Hepatocyte (in vitro differentiated cells): Measurements from ENCODE around the gene ARHGAP28. TPM values are rescaled to one million over a fixed set of nuclear protein-coding genes. Genes with fewer than 3 reads are reported as not detected.

Experiments
- DNase-seq: peaks from one replicate; pipeline ENCODE4 v3.0.0-alpha.2; 2016; ENCODE audit warnings: low spot score
- H2AFZ ChIP-seq: fragments of 200-600 bp; sonication (generic); 2 replicates; pipeline ENCODE4 v1.6.0; 2016; ENCODE audit warnings: antibody characterized with exemption, mild to moderate bottlenecking
- H3K27ac ChIP-seq: fragments of 200-600 bp; sonication (generic); 2 replicates; pipeline ENCODE4 v1.5.1; 2016; ENCODE audit warnings: mild to moderate bottlenecking
- H3K27me3 ChIP-seq: fragments of 200-600 bp; sonication (generic); 2 replicates; pipeline ENCODE4 v1.6.1; 2016
- H3K36me3 ChIP-seq: fragments of 200-600 bp; sonication (generic); replicated peaks from 2 replicates; pipeline ENCODE4 v1.5.1; 2016; ENCODE audit warnings: low read depth; ENCODE audit not compliant: insufficient read depth
- H3K4me1 ChIP-seq: fragments of 200-600 bp; sonication (generic); 2 replicates; pipeline ENCODE4 v1.5.1; 2016; ENCODE audit warnings: mild to moderate bottlenecking, moderate library complexity; ENCODE audit not compliant: insufficient read depth
- H3K4me2 ChIP-seq: fragments of 200-600 bp; sonication (generic); 2 replicates; pipeline ENCODE4 v1.6.0; 2016
- H3K4me3 ChIP-seq: fragments of 200-600 bp; sonication (generic); 2 replicates; pipeline ENCODE4 v1.5.1; 2016; ENCODE audit warnings: mild to moderate bottlenecking
- H3K79me2 ChIP-seq: fragments of 200-600 bp; sonication (generic); 2 replicates; pipeline ENCODE4 v1.6.0; 2017; ENCODE audit warnings: mild to moderate bottlenecking
- H3K9me2 ChIP-seq: fragments of 200-600 bp; sonication (generic); replicated peaks from 2 replicates; pipeline ENCODE4 v1.6.0; 2017; ENCODE audit warnings: mild to moderate bottlenecking; ENCODE audit not compliant: insufficient read depth
- H3K9me3 ChIP-seq: fragments of 200-600 bp; sonication (generic); 2 replicates; pipeline ENCODE4 v1.5.1; 2016; ENCODE audit warnings: low read depth, mild to moderate bottlenecking
- H4K20me1 ChIP-seq: fragments of 200-600 bp; sonication (generic); 2 replicates; pipeline ENCODE4 v1.6.0; 2016; ENCODE audit warnings: mild to moderate bottlenecking; ENCODE audit not compliant: insufficient read depth, poor library complexity, severe bottlenecking
- CTCF ChIP-seq: fragments of 200-600 bp; sonication (generic); IDR thresholded peaks from 2 replicates; pipeline ENCODE4 v1.5.1; 2016; ENCODE audit warnings: antibody characterized with exemption, mild to moderate bottlenecking; ENCODE audit not compliant: poor library complexity
- EZH2 ChIP-seq: fragments of 200-600 bp; sonication (generic); IDR thresholded peaks from 2 replicates; pipeline ENCODE4 v1.6.1; 2016; ENCODE audit warnings: antibody characterized with exemption, mild to moderate bottlenecking, borderline replicate concordance
- EZH2phosphoT487 ChIP-seq: fragments of 200-600 bp; sonication (generic); IDR thresholded peaks from one replicate; pipeline ENCODE4 v1.6.1; 2018; ENCODE audit warnings: antibody characterized with exemption, mild to moderate bottlenecking, low read depth, moderate library complexity; ENCODE audit not compliant: unreplicated experiment, severe bottlenecking
- WGBS: methylation state at CpG from one replicate; pipeline ENCODE4 v1.1.6; 2016; ENCODE audit warnings: low lambda C conversion rate; ENCODE audit errors: missing lambda C conversion rate; 5-methylcytosine and 5-hydroxymethylcytosine counted together
- polyA plus RNA-seq: library from polyadenylated mRNA; unstranded; fragments of >200 nt; fragmentation: Nextera tagmentation; extraction: Ambion mirVana; gene quantifications from 2 replicates; pipeline ENCODE4 v1.2.1, GENCODE V29; 2016
- total RNA-seq: library from RNA; depleted of rRNA; stranded (reverse); fragments of >200 nt; gene quantifications from 2 replicates; pipeline ENCODE4 v1.2.3, GENCODE V29; 2014

ARHGAP28 gene
- total and polyA plus RNA-seq, 2 experiments from 2014 or later: 23.5 to 60.7 TPM

- H3K9me2 ChIP-seq: no peaks in the 10 kb centered on the region
- TF ChIP-seq EZH2phosphoT487: no peak
- TF ChIP-seq EZH2: no peak
- TF ChIP-seq CTCF: no peak
- no peak overlapping the region for H3K4me2 ChIP-seq
- H3K27ac ChIP-seq: peak overlapping the region; percentile 29
- WGBS: 69% methylated on average over 4 of the region's 4 CpGs
- no peak for DNase-seq
- peaks cover 29% of the 10 kb centered on the region for H3K4me1 ChIP-seq
- H2AFZ ChIP-seq: no peak overlapping the region
- peaks cover 92% of the 10 kb centered on the region for H3K79me2 ChIP-seq
- no peak overlapping the region for H3K4me3 ChIP-seq
- no peaks in the 10 kb centered on the region for H3K27me3 ChIP-seq
- no peaks in the 10 kb centered on the region for H3K36me3 ChIP-seq
- H4K20me1 ChIP-seq: no peaks in the 10 kb centered on the region
- no peaks in the 10 kb centered on the region for H3K9me3 ChIP-seq
Observed at GRCh38 chr18:6738622-6739021, 9.1 kb downstream of the ARHGAP28 start.

- Histone ChIP-seq H3K4me1 (peaks cover 37% of the 10 kb centered on the region), H3K4me2 (peak overlapping the region; percentile 54), H3K36me3 (no peaks in the 10 kb centered on the region), H3K27ac (peak overlapping the region; percentile 88), H3K9me3 (no peaks in the 10 kb centered on the region), H4K20me1 (no peaks in the 10 kb centered on the region), H3K9me2 (no peaks in the 10 kb centered on the region), H3K27me3 (no peaks in the 10 kb centered on the region), H3K4me3 (no peak overlapping the region), H2AFZ (no peak overlapping the region), H3K79me2 (peaks cover 90% of the 10 kb centered on the region)
- TF ChIP-seq EZH2: no peak
- TF ChIP-seq EZH2phosphoT487: no peak
- no peak for TF ChIP-seq CTCF
- DNase-seq: peak; percentile 73
- 18% methylated on average over 2 of the region's 2 CpGs for WGBS
Observed at GRCh38 chr18:6741232-6741663, 11.7 kb downstream of the ARHGAP28 start.

GRCh38 chr18:6741786-6742185 lies 12.3 kb downstream of the ARHGAP28 start:
- no peak for DNase-seq
- peak overlapping the region; percentile 88 for H3K27ac ChIP-seq
- H3K4me2 ChIP-seq: peak overlapping the region; percentile 54
- TF ChIP-seq EZH2: no peak
- no peak for TF ChIP-seq EZH2phosphoT487
- no peak for TF ChIP-seq CTCF
- no peak overlapping the region for H2AFZ ChIP-seq
- no peaks in the 10 kb centered on the region for H4K20me1 ChIP-seq
- no peaks in the 10 kb centered on the region for H3K27me3 ChIP-seq
- H3K79me2 ChIP-seq: peaks cover 91% of the 10 kb centered on the region
- peaks cover 37% of the 10 kb centered on the region for H3K4me1 ChIP-seq
- H3K9me3 ChIP-seq: no peaks in the 10 kb centered on the region
- WGBS: 83% methylated on average over 2 of the region's 2 CpGs
- H3K9me2 ChIP-seq: no peaks in the 10 kb centered on the region
- H3K4me3 ChIP-seq: no peak overlapping the region
- H3K36me3 ChIP-seq: no peaks in the 10 kb centered on the region

- WGBS: 71% methylated on average over 5 of the region's 5 CpGs
- H2AFZ ChIP-seq: no peak overlapping the region
- H4K20me1 ChIP-seq: no peaks in the 10 kb centered on the region
- H3K9me3 ChIP-seq: no peaks in the 10 kb centered on the region
- DNase-seq: no peak
- H3K4me2 ChIP-seq: no peak overlapping the region
- no peaks in the 10 kb centered on the region for H3K27me3 ChIP-seq
- no peaks in the 10 kb centered on the region for H3K9me2 ChIP-seq
- no peak overlapping the region for H3K4me3 ChIP-seq
- no peak overlapping the region for H3K27ac ChIP-seq
- H3K4me1 ChIP-seq: peaks cover 27% of the 10 kb centered on the region
- TF ChIP-seq EZH2phosphoT487 (no peak), EZH2 (no peak), CTCF (no peak)
- H3K79me2 ChIP-seq: peaks cover 91% of the 10 kb centered on the region
- H3K36me3 ChIP-seq: no peaks in the 10 kb centered on the region
Observed at GRCh38 chr18:6743999-6744398, 14.5 kb downstream of the ARHGAP28 start.
